ENCODE results near the gene PIGQ.

The PIGQ gene

GRCh38 chr16:628321-629061, 58.7 kb downstream of the PIGQ start:
- DNase-seq (ENCODE audit: low spot score) = no peak

DNA sequence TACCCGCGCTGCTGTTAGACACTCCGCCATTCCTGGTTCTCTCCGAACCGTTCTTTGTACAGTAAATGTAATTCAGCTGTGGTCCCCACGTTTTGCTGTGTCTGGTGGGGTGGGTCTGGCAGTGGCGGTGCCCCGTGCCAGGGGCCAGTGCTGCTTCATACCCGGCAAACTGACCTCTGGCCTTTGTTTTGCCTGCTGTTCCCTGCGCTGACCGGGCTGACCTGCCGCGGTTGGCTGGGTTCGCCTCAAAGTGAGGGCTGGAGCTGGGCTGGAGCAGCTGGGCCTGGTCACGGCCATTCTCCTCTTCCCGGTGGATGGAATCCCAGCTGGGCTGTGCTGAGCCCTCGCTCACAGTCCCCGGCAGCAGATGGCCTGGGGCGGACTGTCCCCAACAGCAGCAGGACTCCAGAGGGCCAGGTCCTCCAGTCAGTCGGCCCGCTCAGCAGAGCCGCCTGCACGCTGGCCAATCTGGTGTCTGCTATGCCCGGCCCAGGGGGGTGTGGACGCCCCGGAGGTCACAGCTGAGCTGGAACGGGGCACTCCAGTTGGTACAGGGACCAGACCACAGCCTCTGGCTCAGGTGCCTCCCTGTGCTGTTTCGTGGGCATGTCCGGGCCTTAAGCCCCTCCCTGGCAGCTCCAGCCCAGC, 59.5 kb downstream of the PIGQ start:
- DNase-seq (ENCODE audit: low spot score) = no peak

- no peak for DNase-seq (ENCODE audit: low spot score)
Measured at GRCh38 chr16:629833-630248, 60.1 kb downstream of the PIGQ start.

- no peak for DNase-seq (ENCODE audit: low spot score)
Measured at GRCh38 chr16:630249-630814, 60.6 kb downstream of the PIGQ start.

DNA sequence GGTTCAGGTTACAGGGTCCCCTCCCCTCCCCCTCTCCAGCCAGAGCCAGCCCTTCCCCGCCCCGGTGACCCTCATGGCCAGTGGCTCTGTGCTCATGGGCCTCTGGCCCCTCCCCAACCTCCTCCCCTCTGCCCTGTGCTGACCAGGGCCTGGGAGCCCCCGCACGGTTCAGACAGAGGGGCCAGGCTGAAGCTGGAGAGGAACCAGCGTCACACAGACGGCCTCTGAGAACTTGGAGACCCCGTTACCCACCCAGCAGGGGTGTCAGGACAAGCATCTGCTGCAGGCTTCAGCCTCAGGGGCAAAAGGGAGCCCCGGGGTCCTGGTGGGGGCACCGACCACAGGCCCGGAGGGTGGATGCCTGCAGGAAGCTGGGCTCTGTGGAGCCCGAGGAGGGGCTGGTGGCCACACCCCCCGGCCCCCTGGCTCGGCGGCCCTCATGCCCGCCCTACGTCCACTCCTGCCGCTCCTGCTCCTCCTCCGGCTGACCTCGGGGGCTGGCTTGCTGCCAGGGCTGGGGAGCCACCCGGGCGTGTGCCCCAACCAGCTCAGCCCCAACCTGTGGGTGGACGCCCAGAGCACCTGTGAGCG, 61.1 kb downstream of the PIGQ start, which contains the start of gene WFIKKN1:
Gene WFIKKN1, plus strand, starts transcription at position 171 of the 591 bp plus-strand sequence. Its CDS starts 269 bp downstream, at position 440.
- DNase-seq (ENCODE audit: low spot score) = no peak

DNA sequence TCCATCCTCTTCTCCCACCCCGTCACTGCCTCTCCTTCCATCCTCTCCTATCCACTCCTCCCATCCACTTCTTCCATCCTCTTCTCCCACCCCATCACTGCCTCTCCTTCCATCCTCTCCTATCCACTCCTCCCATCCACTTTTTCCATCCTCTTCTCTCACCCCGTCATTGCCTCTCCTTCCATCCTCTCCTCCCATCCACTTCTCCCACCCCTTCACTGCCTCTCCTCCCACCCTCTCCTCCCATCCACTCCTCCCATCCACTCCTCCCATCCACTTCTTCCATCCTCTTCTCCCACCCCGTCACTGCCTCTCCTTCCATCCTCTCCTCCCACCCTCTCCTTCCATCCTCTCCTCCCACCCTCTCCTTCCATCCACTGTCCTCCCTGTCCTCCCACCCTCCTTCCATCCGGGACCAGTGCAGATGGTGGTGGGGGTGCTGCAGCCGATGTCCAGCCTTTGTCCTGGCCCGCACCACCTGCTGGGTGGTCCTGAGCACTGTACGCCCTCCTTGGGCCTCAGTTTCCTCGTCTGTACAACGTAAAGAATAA, 62.1 kb downstream of the PIGQ start:
- DNase-seq (ENCODE audit: low spot score) = no peak

DNA sequence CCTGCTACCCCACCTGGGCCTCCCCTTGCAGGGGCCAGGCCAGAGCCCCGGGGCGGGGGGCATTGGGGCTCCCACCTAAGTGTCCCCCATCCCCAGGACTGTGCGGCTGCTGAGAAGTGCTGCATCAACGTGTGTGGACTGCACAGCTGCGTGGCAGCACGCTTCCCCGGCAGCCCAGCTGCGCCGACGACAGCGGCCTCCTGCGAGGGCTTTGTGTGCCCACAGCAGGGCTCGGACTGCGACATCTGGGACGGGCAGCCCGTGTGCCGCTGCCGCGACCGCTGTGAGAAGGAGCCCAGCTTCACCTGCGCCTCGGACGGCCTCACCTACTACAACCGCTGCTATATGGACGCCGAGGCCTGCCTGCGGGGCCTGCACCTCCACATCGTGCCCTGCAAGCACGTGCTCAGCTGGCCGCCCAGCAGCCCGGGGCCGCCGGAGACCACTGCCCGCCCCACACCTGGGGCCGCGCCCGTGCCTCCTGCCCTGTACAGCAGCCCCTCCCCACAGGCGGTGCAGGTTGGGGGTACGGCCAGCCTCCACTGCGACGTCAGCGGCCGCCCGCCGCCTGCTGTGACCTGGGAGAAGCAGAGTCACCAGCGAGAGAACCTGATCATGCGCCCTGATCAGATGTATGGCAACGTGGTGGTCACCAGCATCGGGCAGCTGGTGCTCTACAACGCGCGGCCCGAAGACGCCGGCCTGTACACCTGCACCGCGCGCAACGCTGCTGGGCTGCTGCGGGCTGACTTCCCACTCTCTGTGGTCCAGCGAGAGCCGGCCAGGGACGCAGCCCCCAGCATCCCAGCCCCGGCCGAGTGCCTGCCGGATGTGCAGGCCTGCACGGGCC, 62.9 kb downstream of the PIGQ start:
- no peak for DNase-seq (ENCODE audit: low spot score)

DNA sequence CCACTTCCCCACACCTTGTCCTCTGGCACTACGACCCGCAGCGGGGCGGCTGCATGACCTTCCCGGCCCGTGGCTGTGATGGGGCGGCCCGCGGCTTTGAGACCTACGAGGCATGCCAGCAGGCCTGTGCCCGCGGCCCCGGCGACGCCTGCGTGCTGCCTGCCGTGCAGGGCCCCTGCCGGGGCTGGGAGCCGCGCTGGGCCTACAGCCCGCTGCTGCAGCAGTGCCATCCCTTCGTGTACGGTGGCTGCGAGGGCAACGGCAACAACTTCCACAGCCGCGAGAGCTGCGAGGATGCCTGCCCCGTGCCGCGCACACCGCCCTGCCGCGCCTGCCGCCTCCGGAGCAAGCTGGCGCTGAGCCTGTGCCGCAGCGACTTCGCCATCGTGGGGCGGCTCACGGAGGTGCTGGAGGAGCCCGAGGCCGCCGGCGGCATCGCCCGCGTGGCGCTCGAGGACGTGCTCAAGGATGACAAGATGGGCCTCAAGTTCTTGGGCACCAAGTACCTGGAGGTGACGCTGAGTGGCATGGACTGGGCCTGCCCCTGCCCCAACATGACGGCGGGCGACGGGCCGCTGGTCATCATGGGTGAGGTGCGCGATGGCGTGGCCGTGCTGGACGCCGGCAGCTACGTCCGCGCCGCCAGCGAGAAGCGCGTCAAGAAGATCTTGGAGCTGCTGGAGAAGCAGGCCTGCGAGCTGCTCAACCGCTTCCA, 63.7 kb downstream of the PIGQ start:
- no peak for DNase-seq (ENCODE audit: low spot score)

All from Ammon's horn (tissue), 1 donor.